HepG2 (cell line): ENCODE data around the gene MAPK6. TPM values are rescaled to one million over a fixed set of nuclear protein-coding genes. Genes with fewer than 3 reads are reported as not detected.

Experiments
- ZBTB40 ChIP-seq, 2 experiments: fragments of 450-650 bp in 1 of 2; sonication (generic) in 1 of 2; formaldehyde crosslinking in 1 of 2; IDR thresholded peaks; 2 replicates each; pipeline versions ENCODE4 v1.6.1 to v1.8.0; 2016 to 2022; ENCODE audit warnings: antibody characterized with exemption in 1 of 2, mild to moderate bottlenecking in 1 of 2, missing genetic modification reagents in 1 of 2
- polyA plus RNA-seq, 8 experiments: library from polyadenylated mRNA; depleted of rRNA in 3 of 8; stranded (reverse) in 7 of 8; unstranded in 1 of 8; fragments of >200 nt; fragmentation: Illumina TruSeq in 4 of 8; extraction: Trizol in 4 of 8; gene quantifications; 2 replicates each; pipeline versions ENCODE4 v1.2.1 to v1.2.3, GENCODE V29; 2011 to 2016; ENCODE audit warnings: low read depth in 4 of 8, missing spikeins in 1 of 8, mixed read lengths in 1 of 8; ENCODE audit not compliant: insufficient read depth in 1 of 8
- total RNA-seq, 5 experiments: library from RNA; depleted of rRNA; stranded (reverse); fragments of >200 nt; fragmentation: Illumina TruSeq; extraction: Trizol; gene quantifications; 2 replicates each; pipeline ENCODE4 v1.2.3, GENCODE V29; 2016; ENCODE audit warnings: low read depth in 1 of 5

Gene MAPK6
- total and polyA plus RNA-seq, 2 of the 13 experiments (the other 11 are each of a cell fraction or from before 2014, with no cell fraction given), result 89.5 to 99.7 TPM

GRCh38 chr15:51971032-51971374 lies 48.0 kb upstream of the MAPK6 start (continued):
- TF ChIP-seq ZBTB40 (IDR thresholded peaks at IDR 0.05), result no peak
- TF ChIP-seq ZBTB40 (CRISPR knock-in tag; IDR thresholded peaks at IDR 0.05), result no peak
